H1 (cell line): Measurements from ENCODE around the gene BRD9. TPM values are rescaled to one million over a fixed set of nuclear protein-coding genes. Genes with fewer than 3 reads are reported as not detected.

Experiments used
- CBX5 ChIP-seq: fragments of 300-800, 300-1000 bp; sonication (generic); IDR thresholded peaks from 2 replicates; pipeline ENCODE4 v1.7.1; 2016; ENCODE audit warnings: antibody characterized with exemption, low read length, low read depth
- CHD7 ChIP-seq: fragments of 300-600 bp; sonication (generic); IDR thresholded peaks from 2 replicates; pipeline ENCODE4 v1.7.1; 2012; ENCODE audit warnings: low read length, moderate library complexity, mild to moderate bottlenecking, inconsistent platforms; ENCODE audit not compliant: insufficient replicate concordance
- EGR1 ChIP-seq: IDR thresholded peaks from 2 replicates; pipeline ENCODE4 v1.6.1; 2011; ENCODE audit warnings: low read depth, low read length, borderline replicate concordance
- JUN ChIP-seq: IDR thresholded peaks from 2 replicates; pipeline ENCODE4 v1.6.1; 2011; ENCODE audit warnings: low read depth, mild to moderate bottlenecking, improper control_type of control experiment, low read length
- JUND ChIP-seq: IDR thresholded peaks from 2 replicates; pipeline ENCODE4 v1.6.1; 2011; ENCODE audit warnings: mild to moderate bottlenecking, improper control_type of control experiment, low read length
- SIX5 ChIP-seq: IDR thresholded peaks from 2 replicates; pipeline ENCODE4 v1.6.1; 2011; ENCODE audit warnings: mild to moderate bottlenecking, low read depth, low read length
- SP4 ChIP-seq: IDR thresholded peaks from 2 replicates; pipeline ENCODE4 v1.6.1; 2012; ENCODE audit warnings: low read length, inconsistent platforms
- USF2 ChIP-seq: IDR thresholded peaks from 2 replicates; pipeline ENCODE4 v1.6.1; 2011; ENCODE audit warnings: low read length, improper control_type of control experiment
- polyA plus RNA-seq, 7 experiments: library from polyadenylated mRNA; depleted of rRNA in 3 of 7; stranded (reverse) in 5 of 7; unstranded in 2 of 7; fragments of >200 nt in 5 of 7; fragments of 200-250 nt in 2 of 7; gene quantifications; 1 replicate in 5 of 7; 2 replicates in 1 of 7; 4 replicates in 1 of 7; pipeline versions ENCODE4 v1.2.1 to v1.2.3, GENCODE V29; 2011 to 2013; ENCODE audit warnings: missing spikeins in 2 of 7, mixed read lengths in 2 of 7
- total RNA-seq: library from RNA; stranded (reverse); fragmentation: NEBNext Ultra II Directional; extraction: Animal tissue kit (Norgen Biotek cat#: 25700); gene quantifications from 2 replicates; pipeline ENCODE4 v1.2.1, GENCODE V29; 2021
- TF ChIP-seq, protein P1 (sequence below): IDR thresholded peaks from 2 replicates; pipeline ENCODE4 v1.6.1; 2012; ENCODE audit warnings: inconsistent platforms

The BRD9 gene
- total and polyA plus RNA-seq, 2 of the 8 experiments (the other 6 are each of a cell fraction or from before 2014, with no cell fraction given) = 9.3 to 49.4 TPM

DNA sequence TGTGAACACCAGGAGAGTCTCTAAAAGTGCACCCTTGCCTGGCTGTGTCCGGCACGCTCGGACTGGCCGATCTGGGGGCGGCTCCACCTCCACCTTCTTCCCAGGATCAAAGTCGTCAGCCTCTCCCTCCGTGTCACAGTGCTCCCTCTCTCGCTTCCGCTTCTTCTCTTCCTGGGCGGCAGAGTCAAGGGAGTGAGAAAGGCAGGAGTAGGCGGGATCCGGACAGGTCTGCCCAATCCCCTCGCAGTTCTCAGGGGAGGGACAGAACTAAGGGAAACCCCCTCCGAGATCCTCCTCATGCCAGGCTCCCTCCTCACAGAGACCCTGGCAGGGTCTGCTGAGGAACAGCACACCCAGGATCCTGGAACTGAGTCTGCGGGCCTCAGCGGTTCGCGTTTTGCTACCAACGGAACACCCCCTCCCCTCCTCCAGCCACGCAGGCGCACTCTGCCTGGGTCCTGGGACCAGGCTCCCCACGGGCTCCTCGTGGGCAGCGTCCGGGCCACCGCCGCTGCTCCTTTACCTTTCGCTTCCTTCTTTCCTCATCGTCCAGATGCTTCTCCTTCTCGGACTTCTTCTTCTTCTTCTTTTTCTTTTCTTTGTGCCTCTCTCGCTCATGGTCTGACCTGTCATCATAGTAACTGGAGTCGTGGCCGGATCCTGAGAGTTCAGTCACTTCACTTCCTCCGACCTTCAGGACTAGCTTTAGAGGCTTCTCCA lies 1.3 kb downstream of the BRD9 start (continued):
- TF ChIP-seq CHD7 = no peak
- TF ChIP-seq JUND = no peak
- no peak for TF ChIP-seq SP4
- TF ChIP-seq USF2 = no peak
- TF ChIP-seq JUN = no peak
- TF ChIP-seq, protein P1, sequence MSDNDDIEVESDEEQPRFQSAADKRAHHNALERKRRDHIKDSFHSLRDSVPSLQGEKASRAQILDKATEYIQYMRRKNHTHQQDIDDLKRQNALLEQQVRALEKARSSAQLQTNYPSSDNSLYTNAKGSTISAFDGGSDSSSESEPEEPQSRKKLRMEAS = no peak
- TF ChIP-seq CBX5 = no peak
- TF ChIP-seq EGR1 = no peak
- no peak for TF ChIP-seq SIX5
